Rectal smooth muscle tissue (tissue), 1 donor: ENCODE measurements around the gene CHST15.

Source experiments
- H3K27ac ChIP-seq: one replicate; pipeline ENCODE4 v1.7.0; 2013; ENCODE audit warnings: low read depth, low read length, inconsistent platforms
- H3K27me3 ChIP-seq: one replicate; pipeline ENCODE4 v1.7.0; 2013; ENCODE audit warnings: low read length; ENCODE audit not compliant: control insufficient read depth, insufficient read depth
- H3K36me3 ChIP-seq: one replicate; pipeline ENCODE4 v1.7.0; 2013; ENCODE audit warnings: low read length; ENCODE audit not compliant: control insufficient read depth, insufficient read depth
- H3K4me1 ChIP-seq: one replicate; pipeline ENCODE4 v1.7.0; 2013; ENCODE audit warnings: low read length; ENCODE audit not compliant: control insufficient read depth, insufficient read depth
- H3K4me3 ChIP-seq: one replicate; pipeline ENCODE4 v1.7.0; 2013; ENCODE audit warnings: low read length
- H3K9ac ChIP-seq: one replicate; pipeline ENCODE4 v1.7.0; 2013; ENCODE audit warnings: low read length

Gene CHST15

DNA sequence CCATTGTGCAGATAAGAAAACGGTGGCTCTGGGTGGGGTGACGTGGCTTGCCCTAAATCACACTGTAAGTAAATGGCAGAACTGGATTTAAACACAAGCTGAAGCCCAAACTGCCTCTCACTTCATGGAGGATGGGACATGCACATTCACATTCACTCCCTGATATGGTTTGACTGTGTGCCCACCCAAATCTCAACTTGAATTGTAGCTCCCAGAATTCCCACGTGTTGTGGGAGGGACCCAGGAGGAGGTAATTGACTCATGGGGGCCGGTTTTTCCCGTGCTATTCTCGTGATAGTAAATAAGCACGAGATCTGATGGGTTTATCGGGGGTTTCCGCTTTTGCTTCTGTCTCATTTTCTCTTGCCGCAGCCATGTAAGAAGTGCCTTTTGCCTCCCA is 32.4 kb downstream of the CHST15 start:
- Histone ChIP-seq H3K36me3 (no peaks in the 10 kb centered on the region), H3K27me3 (no peaks in the 10 kb centered on the region), H3K27ac (no peak overlapping the region), H3K9ac (no peak overlapping the region), H3K4me3 (no peak overlapping the region), H3K4me1 (peaks cover 17% of the 10 kb centered on the region)

DNA sequence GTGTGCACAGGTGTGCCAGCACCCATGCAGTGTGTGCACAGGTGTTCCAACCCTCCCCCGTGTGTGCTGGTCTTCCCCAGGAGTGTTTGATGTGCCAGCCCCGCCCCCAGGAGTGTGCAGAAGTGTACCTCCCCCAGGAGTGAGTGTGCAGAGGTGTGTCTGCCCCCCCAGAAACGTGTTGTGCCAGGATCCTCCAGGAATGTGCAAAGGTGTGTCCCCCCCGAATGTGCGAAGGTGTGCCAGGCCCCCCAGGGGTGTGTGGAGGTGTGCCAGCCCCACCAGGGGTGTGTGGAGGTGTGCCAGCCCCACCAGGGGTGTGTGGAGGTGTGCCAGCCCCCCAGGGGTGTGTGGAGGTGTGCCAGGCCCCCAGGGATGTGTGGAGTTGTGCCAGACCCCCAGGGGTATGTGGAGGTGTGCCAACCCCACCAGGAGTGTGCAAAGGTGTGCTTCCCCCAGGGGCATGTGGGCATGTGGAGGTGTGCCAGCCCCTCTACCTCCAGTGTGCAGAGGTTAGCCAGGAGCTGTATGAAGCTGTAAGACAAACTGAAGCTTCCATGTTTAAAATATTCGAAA is 33.2 kb downstream of the CHST15 start:
- H3K27ac ChIP-seq, result no peak overlapping the region
- no peak overlapping the region for H3K4me3 ChIP-seq
- no peaks in the 10 kb centered on the region for H3K36me3 ChIP-seq
- H3K9ac ChIP-seq, result no peak overlapping the region
- no peaks in the 10 kb centered on the region for H3K27me3 ChIP-seq
- H3K4me1 ChIP-seq, result peaks cover 17% of the 10 kb centered on the region

GRCh38 chr10:124059551-124059950 is 33.8 kb downstream of the CHST15 start:
- H3K4me1 ChIP-seq, result peaks cover 17% of the 10 kb centered on the region
- no peak overlapping the region for H3K9ac ChIP-seq

GRCh38 chr10:124058346-124059003 is 34.9 kb downstream of the CHST15 start:
- no peaks in the 10 kb centered on the region for H3K27me3 ChIP-seq
- no peak overlapping the region for H3K9ac ChIP-seq
- peaks cover 9% of the 10 kb centered on the region for H3K4me1 ChIP-seq
- no peaks in the 10 kb centered on the region for H3K36me3 ChIP-seq
- H3K27ac ChIP-seq, result no peak overlapping the region
- no peak overlapping the region for H3K4me3 ChIP-seq

More at GRCh38 chr10:124059551-124059950, 33.8 kb downstream of the CHST15 start:
- no peak overlapping the region for H3K4me3 ChIP-seq
- H3K27me3 ChIP-seq, result no peaks in the 10 kb centered on the region
- no peaks in the 10 kb centered on the region for H3K36me3 ChIP-seq
- no peak overlapping the region for H3K27ac ChIP-seq

GRCh38 chr10:124057601-124058000 is 35.8 kb downstream of the CHST15 start:
- Histone ChIP-seq H3K27ac (no peak overlapping the region), H3K27me3 (no peaks in the 10 kb centered on the region), H3K4me1 (peaks cover 3% of the 10 kb centered on the region), H3K4me3 (no peak overlapping the region), H3K9ac (no peak overlapping the region), H3K36me3 (no peaks in the 10 kb centered on the region)

GRCh38 chr10:124056337-124056980 is 36.9 kb downstream of the CHST15 start:
- Histone ChIP-seq H3K4me1 (no peaks in the 10 kb centered on the region), H3K36me3 (no peaks in the 10 kb centered on the region), H3K27me3 (no peaks in the 10 kb centered on the region), H3K9ac (no peak overlapping the region), H3K4me3 (no peak overlapping the region), H3K27ac (no peak overlapping the region)

GRCh38 chr10:124053971-124054370 is 39.4 kb downstream of the CHST15 start:
- H3K27ac ChIP-seq, result no peak overlapping the region
- no peaks in the 10 kb centered on the region for H3K4me1 ChIP-seq
- no peaks in the 10 kb centered on the region for H3K27me3 ChIP-seq
- no peak overlapping the region for H3K9ac ChIP-seq
- no peaks in the 10 kb centered on the region for H3K36me3 ChIP-seq
- H3K4me3 ChIP-seq, result no peak overlapping the region

DNA sequence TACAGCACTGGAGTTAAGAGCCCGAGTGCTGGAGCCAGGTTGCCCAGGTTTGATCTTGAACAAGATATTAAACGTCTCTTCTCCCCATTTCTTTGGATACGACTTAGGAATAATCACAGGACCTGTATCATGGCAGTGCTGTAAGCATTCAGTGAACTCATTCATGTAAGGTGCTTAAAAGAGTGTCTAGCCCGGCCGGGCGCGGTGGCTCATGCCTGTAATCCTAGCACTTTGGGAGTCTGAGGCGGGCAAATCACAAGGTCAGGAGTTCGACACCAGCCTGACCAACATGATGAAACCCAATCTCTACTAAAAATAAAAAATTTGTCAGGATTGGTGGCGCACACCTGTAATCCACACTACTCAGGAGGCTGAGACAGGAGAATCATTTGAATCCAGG is 40.8 kb downstream of the CHST15 start:
- Histone ChIP-seq H3K9ac (no peak overlapping the region), H3K27me3 (no peaks in the 10 kb centered on the region), H3K4me1 (no peaks in the 10 kb centered on the region), H3K4me3 (no peak overlapping the region), H3K27ac (no peak overlapping the region), H3K36me3 (no peaks in the 10 kb centered on the region)

GRCh38 chr10:124050021-124051015 is 43.1 kb downstream of the CHST15 start:
- Histone ChIP-seq H3K36me3 (no peaks in the 10 kb centered on the region), H3K4me3 (no peak overlapping the region), H3K27ac (no peak overlapping the region), H3K9ac (no peak overlapping the region), H3K27me3 (no peaks in the 10 kb centered on the region), H3K4me1 (no peaks in the 10 kb centered on the region)

GRCh38 chr10:124049484-124049883 is 43.9 kb downstream of the CHST15 start:
- H3K9ac ChIP-seq, result no peak overlapping the region
- no peak overlapping the region for H3K4me3 ChIP-seq
- H3K4me1 ChIP-seq, result no peaks in the 10 kb centered on the region
- H3K36me3 ChIP-seq, result no peaks in the 10 kb centered on the region
- no peak overlapping the region for H3K27ac ChIP-seq
- no peaks in the 10 kb centered on the region for H3K27me3 ChIP-seq

DNA sequence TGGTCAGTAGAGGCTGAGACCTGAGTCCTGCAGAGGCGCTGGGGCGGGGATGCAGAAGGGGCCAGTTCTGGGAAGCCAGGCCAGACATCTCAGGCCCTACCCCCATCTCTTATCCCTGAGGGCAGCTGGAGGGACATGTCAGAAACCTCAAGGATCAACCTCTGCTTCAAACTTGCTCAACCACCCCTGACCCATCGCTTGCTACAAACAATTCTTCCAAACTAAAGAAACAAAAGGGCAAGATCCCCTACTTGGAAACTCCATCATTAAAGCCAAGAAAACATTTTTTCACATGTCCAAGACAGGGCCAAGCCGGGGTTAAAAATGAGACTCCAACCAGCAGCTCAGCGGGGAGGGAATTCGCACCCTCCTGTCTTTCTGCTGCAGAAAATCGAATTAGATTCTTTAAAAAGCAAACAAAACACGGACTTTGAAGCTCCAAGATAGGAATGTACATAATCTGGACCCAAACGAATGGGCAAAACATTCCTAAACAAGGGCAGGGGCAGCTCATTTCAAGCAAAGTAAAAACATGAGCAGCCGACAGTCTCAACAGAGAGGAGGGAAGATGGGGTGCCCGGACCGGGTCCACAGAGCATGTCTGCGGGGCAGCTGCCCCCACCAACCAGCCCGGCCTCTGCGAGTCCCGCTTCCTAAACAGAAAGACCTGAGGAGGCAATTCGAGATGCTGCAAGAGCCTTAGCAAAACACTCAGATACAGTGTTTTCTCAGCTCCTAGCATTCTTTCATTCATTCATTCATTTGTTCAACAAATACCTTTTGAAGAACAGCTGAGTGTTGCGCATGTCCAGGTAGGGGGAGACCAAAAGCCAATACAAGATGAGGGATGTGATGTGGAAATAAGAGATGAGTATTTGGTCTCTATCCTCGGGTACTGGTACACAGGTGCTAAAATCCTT is 44.8 kb downstream of the CHST15 start:
- H3K4me3 ChIP-seq, result no peak overlapping the region
- no peaks in the 10 kb centered on the region for H3K36me3 ChIP-seq
- H3K27ac ChIP-seq, result no peak overlapping the region
- H3K4me1 ChIP-seq, result no peaks in the 10 kb centered on the region
- H3K9ac ChIP-seq, result no peak overlapping the region
- H3K27me3 ChIP-seq, result no peaks in the 10 kb centered on the region
